Activated effector memory CD4-positive, alpha-beta T cell treated with anti-CD3 and anti-CD28 coated beads, Interleukin-2, amount 50 U/mL, for 16 hours (primary cell): ENCODE results near the gene MRC1.
"Not testable (repeated sequence)": the region's sequence is repeated elsewhere in the genome, so short reads cannot be mapped to it uniquely, and the experiment has no call there.

ENCODE experiments used
- DNase-seq: peaks from one replicate; pipeline ENCODE4 v3.0.0-alpha.2; 2020

The MRC1 gene

GRCh38 chr10:17910125-17910789 lies 101.1 kb downstream of the MRC1 start:
- no peak for DNase-seq

DNA sequence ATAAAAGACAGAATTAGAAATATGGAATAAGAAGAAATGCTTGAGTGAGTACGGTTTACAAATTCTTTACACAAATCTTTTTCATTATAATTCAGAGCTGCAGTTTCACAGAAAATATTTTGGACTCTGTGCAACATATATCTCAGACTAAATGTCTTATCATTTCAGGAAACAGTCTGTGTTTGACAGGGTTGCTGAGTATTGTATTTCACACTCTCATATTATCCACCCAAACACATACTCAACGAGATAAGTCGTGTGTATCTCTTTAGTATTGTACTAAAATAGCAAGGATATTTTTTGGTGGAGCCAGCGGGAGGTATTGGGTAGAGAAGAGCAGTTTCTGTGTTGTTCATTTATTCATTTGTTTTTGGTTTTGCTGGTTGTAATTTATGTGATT lies 103.6 kb downstream of the MRC1 start:
- DNase-seq = no peak

GRCh38 chr10:17913604-17914003 lies 104.5 kb downstream of the MRC1 start:
- DNase-seq = no peak

DNA sequence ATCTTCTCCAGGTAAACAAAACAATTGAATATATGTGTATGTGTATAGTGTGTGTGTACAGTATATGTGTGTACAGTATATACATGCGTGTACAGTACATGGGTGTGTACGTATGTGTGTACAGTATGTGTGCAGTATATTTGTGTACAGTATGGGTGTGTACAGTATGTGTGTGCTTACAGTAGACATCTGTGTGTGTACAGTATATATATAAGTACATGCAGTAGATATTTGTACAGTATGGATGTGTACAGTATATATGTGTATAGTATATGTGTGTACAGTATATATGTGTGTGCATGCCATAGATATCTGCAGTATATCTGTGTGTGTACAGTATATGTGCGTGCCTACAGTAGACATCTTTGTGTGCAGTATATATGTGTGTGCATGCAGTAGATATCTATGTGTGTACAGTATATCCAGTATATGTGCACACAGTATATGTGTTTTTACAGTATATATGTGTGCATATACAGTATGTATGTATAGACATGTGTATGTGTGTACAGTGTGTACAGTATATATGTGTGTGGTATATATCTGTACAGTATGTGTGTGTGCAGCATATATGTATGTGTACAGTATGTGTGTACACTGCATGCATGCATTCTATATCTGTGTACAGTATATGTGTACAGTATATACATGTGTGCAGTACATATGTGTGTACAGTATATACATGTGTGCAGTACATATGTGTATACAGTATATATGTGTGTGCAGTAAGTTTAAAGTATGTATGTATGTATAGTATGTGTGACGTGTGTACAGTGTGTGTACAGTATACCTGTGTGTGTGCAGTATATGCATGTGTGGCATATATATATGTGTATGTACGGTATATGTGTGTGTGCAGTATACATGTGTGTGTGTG lies 105.3 kb downstream of the MRC1 start:
- no peak for DNase-seq

GRCh38 chr10:17915181-17915580 lies 106.0 kb downstream of the MRC1 start:
- no peak for DNase-seq

DNA sequence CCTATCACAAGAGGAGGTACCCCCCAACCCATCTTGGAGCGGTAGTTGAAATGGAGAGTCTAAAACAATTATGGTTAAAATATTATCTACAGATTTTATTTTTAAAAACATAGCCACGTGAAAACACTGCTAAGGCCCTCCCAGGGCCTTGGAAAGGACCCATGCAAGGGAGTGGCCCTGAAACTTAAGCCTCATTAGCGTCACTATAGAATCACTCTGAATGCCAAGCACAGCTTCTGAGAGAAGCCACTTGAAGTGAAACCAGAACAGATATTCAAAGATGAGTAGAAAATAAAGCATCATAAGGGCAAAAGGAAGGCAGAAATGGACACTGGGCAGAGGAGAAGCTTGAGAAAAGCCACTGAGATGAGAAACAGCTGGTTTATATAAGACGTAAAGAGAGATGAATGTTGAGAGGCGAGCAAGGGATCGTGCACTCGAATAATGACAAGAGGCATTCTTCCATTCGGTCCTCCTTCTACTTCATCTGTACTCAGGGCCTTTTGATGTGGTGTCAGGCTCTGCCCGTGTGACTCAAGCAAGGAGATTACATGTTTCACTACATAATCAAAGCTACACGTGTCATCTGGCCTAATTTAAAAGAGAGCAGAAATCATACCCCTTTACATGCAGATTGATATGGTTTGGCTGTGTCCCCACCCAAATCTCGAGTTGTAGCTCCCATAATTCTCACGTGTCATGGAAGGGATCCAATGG lies 109.2 kb downstream of the MRC1 start:
- DNase-seq = no peak

DNA sequence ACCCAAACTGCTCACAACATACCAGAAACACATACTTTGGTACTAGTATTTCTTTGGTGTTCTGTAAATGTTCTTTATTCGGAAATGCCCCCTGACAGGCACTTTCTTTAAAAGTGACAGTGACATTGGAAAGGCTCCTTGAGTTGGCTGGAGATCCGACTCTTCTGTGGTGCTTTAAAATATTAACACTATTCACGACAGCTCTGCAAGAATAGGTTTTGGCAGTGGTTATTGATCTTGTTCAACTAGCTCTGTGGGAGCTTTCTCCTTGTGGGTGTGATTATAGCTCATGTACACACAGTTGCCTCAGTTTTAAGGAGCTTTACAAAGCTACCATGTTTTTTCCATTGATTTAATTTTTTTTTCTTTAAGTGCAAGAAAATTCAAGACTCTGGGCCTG lies 112.2 kb downstream of the MRC1 start:
- DNase-seq = no peak

GRCh38 chr10:17923728-17924127 lies 114.6 kb downstream of the MRC1 start:
- DNase-seq = no peak

GRCh38 chr10:17943033-17943745 lies 134.0 kb downstream of the MRC1 start:
- DNase-seq = no peak

DNA sequence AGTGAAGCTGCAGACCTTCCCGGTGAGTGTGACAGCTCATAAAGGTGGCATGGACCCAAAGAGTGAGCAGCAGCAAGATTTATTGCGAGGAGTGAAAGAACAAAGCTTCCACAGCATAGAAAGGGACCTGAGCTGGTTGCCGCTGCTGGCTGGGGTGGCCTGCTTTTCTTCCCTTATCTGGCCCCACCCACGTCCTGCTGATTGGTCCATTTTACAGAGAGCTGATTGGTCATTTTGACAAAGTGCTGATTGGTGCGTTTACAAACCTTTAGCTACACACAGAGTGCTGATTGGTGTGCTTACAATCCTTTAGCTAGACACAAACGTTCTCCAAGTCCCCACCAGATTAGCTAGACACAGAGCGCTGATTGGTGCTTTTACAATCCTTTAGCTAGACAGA lies 141.1 kb downstream of the MRC1 start:
- DNase-seq = not testable (repeated sequence)

DNA sequence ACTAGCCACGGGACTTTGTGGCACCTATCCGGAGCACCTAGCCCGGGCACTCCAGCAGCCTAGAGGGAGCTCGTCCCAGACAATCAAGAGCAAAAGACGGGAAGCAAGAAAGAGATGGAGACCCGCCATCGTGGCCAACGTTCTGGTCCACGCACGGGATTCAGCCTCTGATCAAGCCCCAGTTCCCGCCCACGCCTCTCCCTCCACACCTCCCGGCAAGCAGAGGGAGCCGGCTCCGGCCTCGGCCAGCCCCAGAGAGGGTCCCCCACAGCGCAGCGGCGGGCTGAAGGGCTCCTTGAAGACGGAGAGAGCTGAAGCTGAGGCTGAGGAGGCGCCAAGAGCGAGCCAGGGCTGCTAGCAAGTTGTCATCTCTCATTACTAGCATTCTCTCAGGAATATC lies 141.6 kb downstream of the MRC1 start:
- DNase-seq = no peak

DNA sequence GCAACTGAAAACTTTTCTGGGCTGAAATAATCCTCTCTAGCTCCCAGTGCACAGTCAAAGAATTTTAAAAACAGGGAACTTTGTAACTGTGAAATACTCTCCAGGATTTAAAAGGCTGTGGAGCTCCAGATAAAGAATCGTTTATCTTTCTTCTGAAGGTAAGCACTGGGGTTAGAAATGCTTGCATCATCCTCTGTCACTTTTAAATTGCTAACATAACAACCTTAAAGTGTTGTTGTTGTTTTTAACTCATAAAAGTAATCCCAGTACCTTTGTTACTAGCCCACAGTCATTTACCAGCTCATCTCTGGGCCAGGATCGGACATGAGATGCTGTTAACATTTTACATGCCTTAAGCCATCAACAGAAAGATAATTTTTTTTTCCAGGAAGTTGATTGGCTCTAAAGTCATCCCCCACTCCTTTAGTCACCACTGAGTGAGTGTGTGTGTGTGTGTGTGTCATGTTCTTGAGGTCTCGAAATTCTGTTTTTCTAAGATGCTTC lies 142.8 kb downstream of the MRC1 start, which contains the start of gene SLC39A12:
Gene SLC39A12, plus strand, starts transcription at position 51 of the 504 bp plus-strand sequence. CDS start 1,359 bp downstream, outside the sequence.
- no peak for DNase-seq

- DNase-seq = not testable (repeated sequence)
Observed at GRCh38 chr10:17954372-17954771, 145.2 kb downstream of the MRC1 start.

GRCh38 chr10:17954861-17955260 lies 145.7 kb downstream of the MRC1 start:
- no peak for DNase-seq

DNA sequence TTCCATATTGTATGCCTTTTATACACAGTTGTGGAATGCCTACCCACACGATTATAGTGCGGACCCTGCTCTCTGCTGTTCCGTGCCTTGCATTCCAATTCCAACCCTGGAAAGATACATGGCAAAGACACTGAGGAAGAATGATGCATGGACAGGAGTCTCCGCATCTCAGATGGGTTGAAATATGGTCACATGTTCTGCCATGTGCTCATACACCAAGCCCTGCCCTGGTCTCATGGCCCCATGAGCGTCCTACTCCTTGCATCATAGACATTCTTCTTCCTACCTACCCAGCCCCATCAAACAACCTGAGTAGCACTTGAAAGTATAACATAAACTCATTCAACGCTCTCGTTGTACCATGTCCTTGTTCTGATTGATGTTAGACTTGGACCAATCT lies 148.9 kb downstream of the MRC1 start:
- DNase-seq = no peak

GRCh38 chr10:17959870-17960269 lies 150.7 kb downstream of the MRC1 start:
- no peak for DNase-seq
